GM23338 (cell line): ENCODE results near the gene FBLN2. TPM values are rescaled to one million over a fixed set of nuclear protein-coding genes. Genes with fewer than 3 reads are reported as not detected.

Source experiments
- ATAC-seq: fragments of 200-7000 bp; cut with Tn5 transposase; 3 replicates; pipeline ENCODE4 v1.9.1; 2020
- DNase-seq: peaks from one replicate; pipeline ENCODE4 v3.0.0-alpha.2; 2015; ENCODE audit warnings: low spot score
- H2AFZ ChIP-seq: fragments of 200-600 bp; sonication (generic); 2 replicates; pipeline ENCODE4 v1.8.0; 2016; ENCODE audit warnings: antibody characterized with exemption, mild to moderate bottlenecking, moderate library complexity
- H3F3A ChIP-seq: fragments of 200-600 bp; sonication (generic); replicated peaks from 2 replicates; pipeline ENCODE4 v1.8.0; 2017; ENCODE audit warnings: antibody characterized with exemption, mixed run types, low read depth
- H3K27ac ChIP-seq: fragments of 200-600 bp; sonication (generic); 2 replicates; pipeline ENCODE4 v1.6.1; 2016; ENCODE audit warnings: low read depth
- H3K27me3 ChIP-seq: fragments of 200-600 bp; sonication (generic); 2 replicates; pipeline ENCODE4 v1.8.0; 2016; ENCODE audit warnings: mild to moderate bottlenecking, mixed run types, moderate library complexity; ENCODE audit not compliant: insufficient read depth
- H3K36me3 ChIP-seq: fragments of 200-600 bp; sonication (generic); 2 replicates; pipeline ENCODE4 v1.8.0; 2016; ENCODE audit warnings: mild to moderate bottlenecking; ENCODE audit not compliant: insufficient read depth
- H3K4me1 ChIP-seq: fragments of 200-600 bp; sonication (generic); 2 replicates; pipeline ENCODE4 v1.8.0; 2016; ENCODE audit warnings: mild to moderate bottlenecking, moderate library complexity; ENCODE audit not compliant: insufficient read depth
- H3K4me2 ChIP-seq: fragments of 200-600 bp; sonication (generic); 2 replicates; pipeline ENCODE4 v1.7.1; 2017; ENCODE audit warnings: mixed run types
- H3K4me3 ChIP-seq: fragments of 200-600 bp; sonication (generic); 2 replicates; pipeline ENCODE4 v1.6.1; 2016; ENCODE audit warnings: mixed run types
- H3K79me2 ChIP-seq: fragments of 200-600 bp; sonication (generic); replicated peaks from 2 replicates; pipeline ENCODE4 v1.8.0; 2017; ENCODE audit warnings: mild to moderate bottlenecking; ENCODE audit not compliant: insufficient read depth
- H3K9me2 ChIP-seq: fragments of 200-600 bp; sonication (generic); 2 replicates; pipeline ENCODE4 v1.8.0; 2017; ENCODE audit not compliant: insufficient read depth
- H4K20me1 ChIP-seq: fragments of 200-600 bp; sonication (generic); replicated peaks from 2 replicates; pipeline ENCODE4 v1.8.0; 2017; ENCODE audit warnings: mild to moderate bottlenecking; ENCODE audit not compliant: insufficient read depth
- H3K27ac Mint-ChIP-seq: 2 replicates; pipeline ENCODE4 v1.8.0; 2020; ENCODE audit warnings: inconsistent platforms, mild to moderate bottlenecking, moderate library complexity, mixed read lengths
- H3K27me3 Mint-ChIP-seq: 3 replicates; pipeline ENCODE4 v1.8.0; 2022; ENCODE audit warnings: low read depth, mild to moderate bottlenecking, moderate library complexity, mixed read lengths, inconsistent platforms; ENCODE audit not compliant: insufficient read depth, poor library complexity
- H3K36me3 Mint-ChIP-seq: 3 replicates; pipeline ENCODE4 v1.8.0; 2021; ENCODE audit warnings: low read depth, mild to moderate bottlenecking, inconsistent platforms, moderate library complexity, mixed read lengths
- H3K4me1 Mint-ChIP-seq: 3 replicates; pipeline ENCODE4 v1.8.0; 2020; ENCODE audit warnings: mild to moderate bottlenecking, inconsistent platforms, mixed read lengths
- H3K4me3 Mint-ChIP-seq: 3 replicates; pipeline ENCODE4 v1.8.0; 2021; ENCODE audit warnings: moderate library complexity, mild to moderate bottlenecking, inconsistent platforms, mixed read lengths
- H3K9me3 Mint-ChIP-seq: 3 replicates; pipeline ENCODE4 v1.8.0; 2020; ENCODE audit warnings: moderate library complexity, mild to moderate bottlenecking, inconsistent platforms, mixed read lengths
- CREB1 ChIP-seq: fragments of 250-450 bp; sonication (Bioruptor Pico); IDR thresholded peaks from 2 replicates; pipeline ENCODE4 v1.5.0; 2020; ENCODE audit warnings: low read depth, mild to moderate bottlenecking, moderate library complexity
- EZH2phosphoT487 ChIP-seq: fragments of 200-600 bp; sonication (generic); IDR thresholded peaks from one replicate; pipeline ENCODE4 v1.8.1; 2018; ENCODE audit warnings: antibody characterized with exemption; ENCODE audit not compliant: unreplicated experiment
- NANOG ChIP-seq: IDR thresholded peaks from 2 replicates; pipeline ENCODE4 v1.6.1; 2016; ENCODE audit warnings: antibody characterized with exemption, borderline replicate concordance
- POLR2AphosphoS5 ChIP-seq: IDR thresholded peaks from 2 replicates; pipeline ENCODE4 v1.6.1; 2016; ENCODE audit warnings: antibody characterized with exemption, low read depth
- STAT1 ChIP-seq: IDR thresholded peaks from one replicate; pipeline ENCODE4 v1.6.1; 2016; ENCODE audit warnings: antibody characterized with exemption; ENCODE audit not compliant: unreplicated experiment
- ZNF462 ChIP-seq: fragments of 250-450 bp; sonication (Bioruptor Pico); IDR thresholded peaks from 2 replicates; pipeline ENCODE4 v1.5.0; 2020; ENCODE audit warnings: mild to moderate bottlenecking, moderate library complexity
- polyA plus RNA-seq: library from polyadenylated mRNA; unstranded; fragments of >200 nt; fragmentation: Nextera tagmentation; extraction: Ambion mirVana; gene quantifications from 2 replicates; pipeline ENCODE4 v1.2.1, GENCODE V29; 2016
- total RNA-seq: library from RNA; depleted of rRNA; stranded (reverse); fragments of >200 nt; shearing (Covaris generic); gene quantifications from 2 replicates; pipeline ENCODE4 v1.2.3, GENCODE V29; 2014
- TF ChIP-seq, protein P1 (sequence below), 2 experiments: fragments of 200-600 bp in 1 of 2; sonication (generic) in 1 of 2; conservative IDR thresholded peaks; 2 replicates each; pipeline versions ENCODE4 v1.5.1 to v1.6.1; 2016 to 2017; ENCODE audit warnings: antibody characterized with exemption in 2 of 2, low read depth in 2 of 2, mild to moderate bottlenecking in 2 of 2, moderate library complexity in 1 of 2

The FBLN2 gene
- total and polyA plus RNA-seq, 2 experiments from 2014 or later, result 18.8 to 26.8 TPM

DNA sequence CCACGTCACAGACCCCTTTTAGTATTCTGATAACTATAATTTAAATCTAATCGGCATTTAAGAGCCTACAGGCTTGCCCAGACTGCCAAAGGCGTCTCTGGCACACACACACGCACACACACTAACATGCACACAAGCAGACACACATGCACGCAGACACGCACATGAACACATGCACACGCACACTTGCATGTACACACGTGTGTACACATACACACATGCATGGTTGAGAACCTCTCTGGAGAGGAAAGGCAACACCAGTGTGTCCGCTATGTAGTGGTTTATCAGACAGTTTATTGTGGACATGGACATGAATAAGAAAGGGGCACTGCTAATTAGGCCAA, 102.1 kb downstream of the FBLN2 start:
- TF ChIP-seq NANOG (no peak), CREB1 (CRISPR knock-in tag) (no peak), STAT1 (no peak), EZH2phosphoT487 (no peak), POLR2AphosphoS5 (no peak), ZNF462 (CRISPR knock-in tag) (no peak)
- TF ChIP-seq, protein P1, sequence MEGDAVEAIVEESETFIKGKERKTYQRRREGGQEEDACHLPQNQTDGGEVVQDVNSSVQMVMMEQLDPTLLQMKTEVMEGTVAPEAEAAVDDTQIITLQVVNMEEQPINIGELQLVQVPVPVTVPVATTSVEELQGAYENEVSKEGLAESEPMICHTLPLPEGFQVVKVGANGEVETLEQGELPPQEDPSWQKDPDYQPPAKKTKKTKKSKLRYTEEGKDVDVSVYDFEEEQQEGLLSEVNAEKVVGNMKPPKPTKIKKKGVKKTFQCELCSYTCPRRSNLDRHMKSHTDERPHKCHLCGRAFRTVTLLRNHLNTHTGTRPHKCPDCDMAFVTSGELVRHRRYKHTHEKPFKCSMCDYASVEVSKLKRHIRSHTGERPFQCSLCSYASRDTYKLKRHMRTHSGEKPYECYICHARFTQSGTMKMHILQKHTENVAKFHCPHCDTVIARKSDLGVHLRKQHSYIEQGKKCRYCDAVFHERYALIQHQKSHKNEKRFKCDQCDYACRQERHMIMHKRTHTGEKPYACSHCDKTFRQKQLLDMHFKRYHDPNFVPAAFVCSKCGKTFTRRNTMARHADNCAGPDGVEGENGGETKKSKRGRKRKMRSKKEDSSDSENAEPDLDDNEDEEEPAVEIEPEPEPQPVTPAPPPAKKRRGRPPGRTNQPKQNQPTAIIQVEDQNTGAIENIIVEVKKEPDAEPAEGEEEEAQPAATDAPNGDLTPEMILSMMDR (conservative IDR thresholded peaks at IDR 0.05; ENCODE audit: low read depth in 2 of 2), result no peak
- H3K4me2 ChIP-seq, result no peak overlapping the region

More for the DNA sequence above, 102.1 kb downstream of the FBLN2 start:
- Mint-ChIP-seq H3K27ac (no peak overlapping the region), H3K9me3 (no peaks in the 10 kb centered on the region), H3K27me3 (peaks cover 25% of the 10 kb centered on the region), H3K36me3 (no peaks in the 10 kb centered on the region), H3K4me1 (peaks cover 21% of the 10 kb centered on the region), H3K4me3 (no peak overlapping the region)
- H3F3A ChIP-seq, result 0 out of 2 replicates have a peak, but pooled peaks cover 3% of the 10 kb centered on the region
- no peaks in the 10 kb centered on the region for H3K9me2 ChIP-seq
- H3K4me1 ChIP-seq, result peaks cover 3% of the 10 kb centered on the region; the same call in 1 of the 2 replicates
- no peak overlapping the region for H3K4me3 ChIP-seq
- ATAC-seq (no peak), DNase-seq (no peak)
- no peaks in the 10 kb centered on the region for H3K79me2 ChIP-seq
- H3K27me3 ChIP-seq, result peaks cover 17% of the 10 kb centered on the region
- no peaks in the 10 kb centered on the region for H4K20me1 ChIP-seq
- no peak overlapping the region for H2AFZ ChIP-seq
- H3K27ac ChIP-seq, result no peak overlapping the region
- no peaks in the 10 kb centered on the region for H3K36me3 ChIP-seq
